T-helper 1 cell treated with Interleukin-12 subunit alpha and Interleukin-12 subunit beta and Interleukin-4 antibody, amounts not matched to agents 30 μg/mL and 1 μg/mL, for 36 hours (primary cell): ENCODE data around the gene APOB.

Experiments
- H3K27ac Mint-ChIP-seq: one replicate; pipeline ENCODE4 v1.8.0; 2021; ENCODE audit warnings: mild to moderate bottlenecking, mixed read lengths
- H3K27me3 Mint-ChIP-seq: one replicate; pipeline ENCODE4 v1.8.0; 2021; ENCODE audit warnings: low read depth, mixed read lengths
- H3K36me3 Mint-ChIP-seq: one replicate; pipeline ENCODE4 v1.8.0; 2021; ENCODE audit warnings: low read depth, mixed read lengths
- H3K4me1 Mint-ChIP-seq: one replicate; pipeline ENCODE4 v1.8.0; 2021; ENCODE audit warnings: low read depth, mixed read lengths
- H3K4me3 Mint-ChIP-seq: one replicate; pipeline ENCODE4 v1.8.0; 2021; ENCODE audit warnings: mild to moderate bottlenecking, moderate library complexity, mixed read lengths
- H3K9me3 Mint-ChIP-seq: one replicate; pipeline ENCODE4 v1.8.0; 2021; ENCODE audit warnings: mixed read lengths

The APOB gene

GRCh38 chr2:21008790-21009661 lies 34.8 kb downstream of the APOB start:
- H3K27ac Mint-ChIP-seq = no peak overlapping the region
- H3K4me3 Mint-ChIP-seq = no peak overlapping the region
- H3K27me3 Mint-ChIP-seq = no peaks in the 10 kb centered on the region
- no peaks in the 10 kb centered on the region for H3K9me3 Mint-ChIP-seq
- no peaks in the 10 kb centered on the region for H3K4me1 Mint-ChIP-seq
- no peaks in the 10 kb centered on the region for H3K36me3 Mint-ChIP-seq

- no peak overlapping the region for H3K27ac Mint-ChIP-seq
- H3K27me3 Mint-ChIP-seq = no peaks in the 10 kb centered on the region
- H3K4me1 Mint-ChIP-seq = no peaks in the 10 kb centered on the region
- no peak overlapping the region for H3K4me3 Mint-ChIP-seq
- H3K36me3 Mint-ChIP-seq = no peaks in the 10 kb centered on the region
- H3K9me3 Mint-ChIP-seq = no peaks in the 10 kb centered on the region
Observed at GRCh38 chr2:21008014-21008789, 35.7 kb downstream of the APOB start.

- Mint-ChIP-seq H3K36me3 (no peaks in the 10 kb centered on the region), H3K27ac (no peak overlapping the region), H3K27me3 (no peaks in the 10 kb centered on the region), H3K4me3 (no peak overlapping the region), H3K4me1 (no peaks in the 10 kb centered on the region), H3K9me3 (no peaks in the 10 kb centered on the region)
Observed at GRCh38 chr2:21007129-21008013, 36.5 kb downstream of the APOB start.

- Mint-ChIP-seq H3K9me3 (no peaks in the 10 kb centered on the region), H3K36me3 (no peaks in the 10 kb centered on the region), H3K4me3 (no peak overlapping the region), H3K4me1 (no peaks in the 10 kb centered on the region), H3K27me3 (no peaks in the 10 kb centered on the region), H3K27ac (no peak overlapping the region)
Observed at GRCh38 chr2:21006423-21007128, 37.3 kb downstream of the APOB start.

GRCh38 chr2:21005700-21006422 lies 38.0 kb downstream of the APOB start:
- Mint-ChIP-seq H3K27ac (no peak overlapping the region), H3K9me3 (no peaks in the 10 kb centered on the region), H3K4me1 (no peaks in the 10 kb centered on the region), H3K36me3 (no peaks in the 10 kb centered on the region), H3K27me3 (no peaks in the 10 kb centered on the region), H3K4me3 (no peak overlapping the region)

GRCh38 chr2:21005111-21005699 lies 38.7 kb downstream of the APOB start:
- Mint-ChIP-seq H3K4me3 (no peak overlapping the region), H3K36me3 (no peaks in the 10 kb centered on the region), H3K9me3 (no peaks in the 10 kb centered on the region), H3K27me3 (no peaks in the 10 kb centered on the region), H3K27ac (no peak overlapping the region), H3K4me1 (no peaks in the 10 kb centered on the region)

- no peaks in the 10 kb centered on the region for H3K4me1 Mint-ChIP-seq
- H3K36me3 Mint-ChIP-seq = no peaks in the 10 kb centered on the region
- H3K27ac Mint-ChIP-seq = no peak overlapping the region
- no peak overlapping the region for H3K4me3 Mint-ChIP-seq
- H3K9me3 Mint-ChIP-seq = no peaks in the 10 kb centered on the region
- H3K27me3 Mint-ChIP-seq = no peaks in the 10 kb centered on the region
Observed at GRCh38 chr2:21004181-21004572, 39.7 kb downstream of the APOB start.

- no peaks in the 10 kb centered on the region for H3K27me3 Mint-ChIP-seq
- H3K9me3 Mint-ChIP-seq = no peaks in the 10 kb centered on the region
- no peak overlapping the region for H3K4me3 Mint-ChIP-seq
- no peaks in the 10 kb centered on the region for H3K36me3 Mint-ChIP-seq
- no peak overlapping the region for H3K27ac Mint-ChIP-seq
- no peaks in the 10 kb centered on the region for H3K4me1 Mint-ChIP-seq
Observed at GRCh38 chr2:21003572-21004180, 40.2 kb downstream of the APOB start.

- Mint-ChIP-seq H3K27me3 (no peaks in the 10 kb centered on the region), H3K27ac (no peak overlapping the region), H3K9me3 (no peaks in the 10 kb centered on the region), H3K4me1 (no peaks in the 10 kb centered on the region), H3K36me3 (no peaks in the 10 kb centered on the region), H3K4me3 (no peak overlapping the region)
Observed at GRCh38 chr2:21002814-21003192, 41.1 kb downstream of the APOB start.

- no peak overlapping the region for H3K27ac Mint-ChIP-seq
- H3K4me3 Mint-ChIP-seq = no peak overlapping the region
- H3K4me1 Mint-ChIP-seq = no peaks in the 10 kb centered on the region
Observed at GRCh38 chr2:21001988-21002813, 41.7 kb downstream of the APOB start.

GRCh38 chr2:21001225-21001946 lies 42.5 kb downstream of the APOB start:
- Mint-ChIP-seq H3K9me3 (no peaks in the 10 kb centered on the region), H3K4me3 (no peak overlapping the region), H3K27me3 (no peaks in the 10 kb centered on the region), H3K27ac (no peak overlapping the region), H3K36me3 (no peaks in the 10 kb centered on the region), H3K4me1 (no peaks in the 10 kb centered on the region)

More at GRCh38 chr2:21001988-21002813, 41.7 kb downstream of the APOB start:
- Mint-ChIP-seq H3K9me3 (no peaks in the 10 kb centered on the region), H3K27me3 (no peaks in the 10 kb centered on the region), H3K36me3 (no peaks in the 10 kb centered on the region)
